ENCODE measurements around the gene NYNRIN.
"Not testable (repeated sequence)": the region's sequence is repeated elsewhere in the genome, so short reads cannot be mapped to it uniquely, and the experiment has no call there.

The NYNRIN gene

GRCh38 chr14:24398653-24399446 lies at the start of gene NYNRIN:
TSS of gene NYNRIN (plus strand) at chr14:24399003. CDS start at chr14:24399247, 244 bp downstream.
- DNase-seq (ENCODE audit: low read depth, low spot score): no peak

DNA sequence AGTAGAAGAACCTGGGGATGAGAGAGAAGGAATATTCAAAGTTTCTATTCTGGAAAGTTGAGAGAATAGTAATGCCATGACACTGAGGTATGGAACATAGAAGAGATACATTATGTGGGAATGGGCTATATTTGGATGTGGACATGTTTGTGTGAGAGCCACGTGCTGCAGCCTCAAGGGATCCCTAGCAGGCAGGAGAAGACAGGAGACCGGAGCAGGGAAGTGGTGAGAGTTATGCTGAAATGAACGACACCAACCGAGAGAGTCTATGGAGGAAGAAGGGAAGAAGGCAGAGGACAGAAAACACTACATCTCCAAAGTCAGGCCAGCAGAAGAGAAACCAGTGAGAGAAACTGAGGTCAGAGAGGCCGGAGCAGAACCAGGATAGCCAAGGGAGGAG lies 49.1 kb upstream of the NYNRIN start:
- no peak for DNase-seq (ENCODE audit: low read depth, low spot score)

DNA sequence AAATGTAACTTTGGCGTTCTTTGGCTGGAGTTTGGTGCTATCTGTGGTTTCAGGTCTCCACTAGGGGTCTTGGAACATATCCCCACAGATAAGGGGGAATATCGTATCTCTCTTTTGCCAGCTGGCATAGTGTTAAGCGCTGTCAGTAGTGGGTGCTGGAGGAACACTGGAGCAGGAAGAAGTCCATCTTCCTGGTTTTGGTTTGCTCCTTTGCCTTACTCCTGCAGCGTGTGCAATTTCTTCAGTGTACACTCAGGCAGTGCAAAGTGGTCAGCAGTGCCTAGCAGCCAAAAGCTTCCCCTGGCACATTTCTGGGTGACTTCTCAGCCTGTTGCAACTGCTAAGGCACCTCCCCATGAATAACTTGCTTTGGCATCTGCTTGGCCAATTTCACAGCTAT lies 47.3 kb upstream of the NYNRIN start:
- DNase-seq (ENCODE audit: low read depth, low spot score): no peak

GRCh38 chr14:24353559-24354481 lies 45.0 kb upstream of the NYNRIN start:
- DNase-seq (ENCODE audit: low read depth, low spot score): no peak

GRCh38 chr14:24354482-24354825 lies 44.3 kb upstream of the NYNRIN start:
- not testable (repeated sequence) for DNase-seq (ENCODE audit: low read depth, low spot score)

DNA sequence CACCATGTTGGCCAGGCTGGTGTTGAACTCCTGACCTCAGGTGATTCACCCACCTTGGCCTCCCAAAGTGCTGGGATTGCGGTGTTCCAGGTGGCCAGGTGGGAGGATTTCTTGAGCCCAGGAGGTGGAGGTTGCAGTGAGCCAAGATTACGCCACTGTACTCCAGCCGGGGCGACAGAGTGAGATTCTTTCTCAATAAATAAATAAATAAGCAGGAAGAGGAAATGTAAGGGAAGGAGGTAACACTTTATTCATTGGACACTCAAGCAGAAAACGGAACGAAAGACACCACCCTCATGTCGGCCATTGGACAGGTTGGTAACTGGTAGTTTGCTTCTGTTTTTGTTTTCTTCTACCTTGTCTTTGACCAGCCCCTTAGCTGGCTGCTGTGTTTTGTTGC lies 43.8 kb upstream of the NYNRIN start:
- no peak for DNase-seq (ENCODE audit: low read depth, low spot score)

DNA sequence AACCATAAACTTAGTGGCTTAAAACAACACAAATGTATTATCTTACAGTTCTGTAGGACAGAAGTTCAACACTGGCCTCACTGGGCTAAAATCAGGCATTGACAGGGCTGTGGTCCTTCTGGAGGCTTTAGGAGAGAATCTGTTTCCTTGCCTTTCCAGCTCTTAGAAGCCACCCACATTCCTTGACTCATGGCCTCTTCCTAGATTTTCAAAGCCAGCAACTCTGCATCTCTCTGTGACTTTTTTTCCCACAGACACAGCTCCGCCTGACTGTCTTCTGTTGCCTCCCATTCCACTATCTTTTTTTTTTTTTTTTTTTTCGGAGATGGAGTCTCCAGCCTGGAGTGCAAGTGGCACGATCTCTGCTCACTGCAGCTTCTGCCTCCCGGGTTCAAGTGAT lies 42.6 kb upstream of the NYNRIN start:
- DNase-seq (ENCODE audit: low read depth, low spot score): no peak

GRCh38 chr14:24360281-24360680 lies 38.5 kb upstream of the NYNRIN start:
- no peak for DNase-seq (ENCODE audit: low read depth, low spot score)

- DNase-seq (ENCODE audit: low read depth, low spot score): no peak
Measured at GRCh38 chr14:24361326-24361725, 37.5 kb upstream of the NYNRIN start.

DNA sequence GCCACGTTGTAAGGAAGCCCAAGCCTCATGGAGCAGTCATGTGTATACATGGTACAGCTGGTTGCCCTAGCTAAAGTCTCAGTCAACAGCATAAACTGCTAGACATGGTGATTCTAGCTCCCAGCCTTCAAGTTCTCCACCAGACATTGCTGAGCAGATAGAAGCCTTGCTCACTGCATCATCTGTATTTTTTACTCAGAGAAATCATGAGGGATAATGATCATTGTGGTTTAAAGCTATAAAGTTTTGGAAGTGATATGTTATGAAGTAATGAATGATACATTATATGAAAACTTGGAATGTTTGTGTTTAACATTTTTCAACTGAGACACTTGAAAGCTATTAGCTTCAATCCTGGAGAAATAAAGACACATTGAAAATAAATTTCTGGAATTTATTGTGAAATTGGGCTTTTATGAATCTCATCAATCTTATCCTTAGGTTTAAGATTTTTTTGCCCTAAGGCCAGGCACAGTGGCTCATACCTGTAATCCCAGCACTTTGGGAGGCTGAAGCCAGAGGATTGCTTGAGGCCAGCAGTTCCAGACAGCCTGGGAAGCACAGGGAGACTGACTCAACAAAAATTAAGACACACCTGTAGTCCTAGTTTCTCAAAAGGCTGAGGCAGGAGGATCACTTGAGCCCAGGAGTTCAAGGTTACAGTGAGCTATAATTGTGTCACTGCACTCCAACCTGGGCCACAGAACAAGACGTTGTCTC lies 36.4 kb upstream of the NYNRIN start:
- DNase-seq (ENCODE audit: low read depth, low spot score): no peak

DNA sequence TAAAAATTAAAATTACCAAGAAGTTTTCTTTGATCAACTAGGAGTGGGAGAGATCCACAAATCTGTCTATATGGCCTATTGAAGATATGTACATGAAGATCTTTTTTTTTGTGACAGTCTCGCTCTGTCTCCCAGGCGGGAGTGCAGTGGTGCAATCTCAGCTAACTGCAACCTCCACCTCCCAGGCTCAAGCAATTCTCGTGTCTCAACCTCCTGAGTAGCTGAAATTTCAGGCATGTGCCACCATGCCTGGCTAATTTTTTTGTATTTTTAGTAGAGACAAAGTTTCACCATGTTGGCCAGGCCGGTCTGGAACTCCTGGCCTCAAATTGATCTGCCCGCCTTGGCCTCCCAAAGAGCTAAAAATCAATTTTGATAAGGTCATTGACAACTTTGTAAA lies 35.4 kb upstream of the NYNRIN start:
- no peak for DNase-seq (ENCODE audit: low read depth, low spot score)

DNA sequence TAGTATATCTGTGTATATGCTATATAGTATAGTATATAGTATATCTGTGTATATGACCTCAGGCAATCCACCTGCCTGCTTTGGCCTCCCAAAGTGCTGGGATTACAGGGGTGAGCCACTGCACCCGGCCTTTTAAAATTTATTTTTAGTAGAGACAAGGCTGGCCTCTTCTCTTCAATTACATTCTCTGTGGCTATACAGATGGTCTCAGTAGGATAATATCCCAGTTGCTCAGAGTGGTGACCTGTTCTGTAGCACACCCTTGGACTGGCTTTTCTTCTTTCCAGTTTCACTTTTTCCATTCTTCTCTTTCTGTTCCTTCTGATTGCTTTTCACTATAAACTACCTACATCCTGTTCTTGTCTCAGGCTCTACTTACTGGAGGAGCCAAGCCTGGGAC lies 34.0 kb upstream of the NYNRIN start:
- no peak for DNase-seq (ENCODE audit: low read depth, low spot score)

DNA sequence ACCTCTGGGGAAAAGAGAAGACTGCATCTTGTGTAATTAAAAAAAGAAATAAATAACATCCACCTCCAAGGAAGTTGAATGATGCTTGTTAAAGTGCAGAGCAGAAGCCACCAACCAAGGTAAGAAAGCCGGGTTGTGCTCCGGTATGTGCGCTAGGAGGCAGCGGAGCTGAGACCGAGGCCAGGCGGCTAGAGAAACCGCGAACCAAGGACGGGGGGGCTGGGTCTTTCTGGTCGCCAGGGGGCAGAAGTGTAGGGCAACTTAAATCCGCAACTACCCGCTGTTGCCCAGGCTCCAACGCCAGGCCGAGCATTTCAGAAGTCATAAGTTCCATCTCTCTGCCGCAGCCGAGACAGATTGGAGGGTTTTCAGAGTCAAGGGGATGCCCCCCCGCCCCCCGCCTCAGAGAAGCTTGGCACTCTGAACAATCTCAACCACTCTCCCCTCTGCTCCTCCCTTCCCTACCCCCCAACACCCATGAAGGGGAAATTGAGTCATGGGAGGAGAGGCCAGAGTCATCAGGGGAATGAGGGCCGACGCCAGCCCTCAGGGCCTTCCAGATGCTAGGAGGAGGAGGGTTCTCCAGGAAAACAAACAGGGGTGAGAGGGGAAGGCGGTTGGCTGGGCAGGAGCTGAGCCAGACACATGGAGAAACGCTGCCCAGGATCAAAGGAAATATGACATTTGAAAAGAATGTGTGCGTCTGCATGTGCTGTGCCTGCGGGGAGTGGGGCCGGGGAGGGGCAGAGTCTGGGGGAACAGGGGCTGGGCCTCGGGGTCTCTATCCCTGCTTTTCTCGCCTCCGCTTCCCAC lies 33.0 kb upstream of the NYNRIN start:
- peak; percentile 85 for DNase-seq (ENCODE audit: low read depth, low spot score)

GRCh38 chr14:24366413-24366720 lies 32.4 kb upstream of the NYNRIN start:
- DNase-seq (ENCODE audit: low read depth, low spot score): no peak

DNA sequence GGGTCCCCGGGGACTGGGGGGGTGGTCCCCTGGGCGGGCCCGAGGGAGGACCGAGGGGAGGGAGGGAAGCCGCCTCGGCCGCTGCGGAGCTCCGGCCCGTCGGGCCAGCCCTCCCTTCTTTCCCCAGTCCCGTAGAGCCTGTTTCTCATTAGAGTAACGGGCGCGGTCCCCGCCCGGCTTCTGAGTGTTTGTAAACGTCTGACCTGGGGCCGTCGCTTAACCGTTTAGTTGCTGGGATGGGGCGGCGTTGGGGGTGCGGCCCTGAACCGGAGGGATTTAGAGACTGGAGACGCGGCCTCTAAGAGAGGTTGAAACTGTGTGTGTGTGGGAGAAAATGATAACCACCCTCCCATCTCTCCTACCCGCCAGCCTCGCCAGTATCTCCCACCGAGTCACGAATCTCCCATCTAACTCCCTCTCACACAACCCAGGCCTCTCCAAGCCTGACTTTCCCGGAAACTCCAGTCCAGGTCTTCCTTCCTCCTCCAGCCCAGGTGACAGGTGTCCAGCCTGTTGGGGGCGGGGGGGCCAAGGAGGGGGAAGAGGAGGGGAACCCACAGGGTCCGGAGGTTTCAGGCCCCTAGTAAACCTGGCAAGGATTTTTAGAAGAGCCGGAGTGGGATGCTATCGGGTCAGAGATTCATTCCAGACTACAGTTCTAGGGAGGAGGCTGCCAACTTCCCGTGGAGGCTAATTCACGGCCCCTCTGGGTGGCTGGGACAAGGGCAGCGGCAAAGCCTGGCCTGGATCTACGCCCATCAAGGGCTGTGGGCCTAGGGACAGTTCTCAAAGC lies 31.9 kb upstream of the NYNRIN start:
- peak; percentile 89 for DNase-seq (ENCODE audit: low read depth, low spot score)

DNA sequence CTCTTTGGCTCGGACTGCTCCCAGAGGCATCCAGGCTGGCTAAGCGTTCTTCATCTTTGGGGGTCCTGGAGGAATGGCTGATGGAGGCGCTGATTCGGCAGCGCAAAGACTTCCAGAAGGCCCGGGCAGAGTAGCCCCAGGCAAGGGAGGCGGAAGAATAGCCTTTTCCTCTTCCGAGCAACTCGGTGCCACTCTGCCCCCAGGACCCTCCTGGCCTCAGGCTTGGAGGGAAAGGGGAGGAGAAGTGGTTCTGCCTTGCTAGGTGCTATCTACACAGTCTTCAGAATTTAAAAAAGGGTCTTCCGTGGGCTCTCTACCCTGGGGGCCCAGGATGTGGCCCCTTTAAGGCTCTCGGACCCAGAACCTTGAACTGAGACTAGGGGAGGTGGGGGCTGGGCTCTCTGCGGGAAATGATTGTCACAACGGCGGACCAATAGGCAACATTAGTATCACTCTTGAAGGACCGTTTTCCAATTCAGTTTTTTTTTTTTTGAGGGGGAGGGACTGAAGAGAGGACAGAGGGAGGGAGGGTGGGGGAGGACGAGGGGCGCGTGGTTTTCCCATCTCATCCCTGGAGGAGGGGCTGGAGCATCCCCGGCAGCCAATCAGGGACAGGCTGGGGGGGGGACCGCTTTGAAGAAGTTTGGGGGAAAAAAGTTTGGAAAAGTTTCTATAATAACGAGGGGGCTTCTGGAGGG lies 31.1 kb upstream of the NYNRIN start, which contains the start of gene NFATC4:
Gene NFATC4 (plus strand): TSS at position 671 of the 698 bp plus-strand sequence. CDS start 157 bp downstream, outside the sequence.
- DNase-seq (ENCODE audit: low read depth, low spot score): peak; percentile 76

DNA sequence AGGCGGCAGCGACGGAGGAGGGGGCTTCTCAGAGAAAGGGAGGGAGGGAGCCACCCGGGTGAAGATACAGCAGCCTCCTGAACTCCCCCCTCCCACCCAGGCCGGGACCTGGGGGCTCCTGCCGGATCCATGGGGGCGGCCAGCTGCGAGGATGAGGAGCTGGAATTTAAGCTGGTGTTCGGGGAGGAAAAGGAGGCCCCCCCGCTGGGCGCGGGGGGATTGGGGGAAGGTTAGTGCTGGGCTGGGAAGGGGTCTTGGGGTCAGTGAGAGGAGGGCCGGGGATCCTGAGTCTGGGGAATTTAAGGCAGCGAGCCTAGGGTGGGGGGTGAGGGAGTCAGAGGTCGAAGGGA lies 30.6 kb upstream of the NYNRIN start:
- DNase-seq (ENCODE audit: low read depth, low spot score): no peak

DNA sequence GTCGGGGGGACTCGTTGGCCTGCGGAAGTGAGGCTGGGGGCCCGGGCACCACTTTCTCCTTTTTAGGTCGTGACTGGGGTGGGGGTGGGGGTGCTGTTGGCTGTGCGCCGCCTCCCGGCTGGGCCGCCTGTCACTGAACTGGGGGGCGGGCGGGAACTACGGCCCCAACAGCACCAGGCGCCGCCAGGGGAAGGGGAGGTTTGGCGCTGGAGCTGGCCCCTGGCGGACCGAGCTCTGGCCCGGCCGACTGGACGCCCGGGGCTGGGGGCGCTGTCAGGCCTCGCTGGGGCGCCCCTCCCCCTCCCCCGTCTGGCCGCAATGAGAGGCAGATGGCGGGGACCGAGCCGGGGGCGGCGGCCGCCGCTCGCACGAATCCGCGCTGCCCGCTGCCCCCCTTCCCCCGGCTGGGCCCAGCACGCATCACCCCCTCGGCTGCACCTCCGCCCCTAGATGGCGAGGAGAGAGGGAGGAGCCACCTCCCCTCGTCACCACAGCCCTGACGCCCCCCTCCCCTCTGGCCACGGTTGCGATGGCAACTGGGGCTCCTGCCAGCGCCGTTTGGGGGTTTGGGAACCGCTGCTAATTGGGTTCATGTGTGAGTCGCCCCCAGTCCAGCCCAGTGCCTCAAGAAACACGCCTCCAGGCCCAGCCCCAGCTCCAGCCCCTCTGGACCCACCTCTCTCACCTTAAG lies 30.1 kb upstream of the NYNRIN start:
- DNase-seq (ENCODE audit: low read depth, low spot score): no peak

- no peak for DNase-seq (ENCODE audit: low read depth, low spot score)
Measured at GRCh38 chr14:24369463-24369862, 29.3 kb upstream of the NYNRIN start.
